Heart left ventricle (tissue), 13 donors: ENCODE measurements around the gene SLC24A2.

Experiments used
- POLR2A ChIP-seq, 2 donors: fragments of 450-650 bp; IDR thresholded peaks; one replicate each; pipeline ENCODE4 v1.6.1; 2017; ENCODE audit warnings: antibody characterized with exemption in 2 of 2, mild to moderate bottlenecking in 2 of 2, moderate library complexity in 2 of 2
- TF ChIP-seq, protein P1 (sequence below), 12 donors: fragments of 200-600 bp; sonication (generic) in 4 of 12; IDR thresholded peaks; one replicate each; pipeline versions ENCODE4 v1.5.0 to v1.8.0; 2018 to 2022; ENCODE audit warnings: antibody characterized with exemption in 12 of 12, mild to moderate bottlenecking in 5 of 12
- donor health status: ischemic (EF 13 %, LVEDD 7.1; RV severe dilation, severe dysfunction).
- donor health status: DM: no; HTN: yes; CAD: no.
- donor health status: DM: no; HTN: no; CAD: no.
- donor health status: ischemic (EF 25% LVEDD 6.9; RV normal size, moderate dysfunction).
- donor health status: ischemic (EF 25% LVEDD 5.7; RV mildly dilated, moderate dysfunction).
- donor health status: ischemic (EF 35%, LVEDD 5.7; RV mildly dilated, moderate dysfunction).
- donor health status: nonischemic (EF 11% LVEDD 7.7; RV severe dilation, severe dysfunction).
- donor health status: DM: yes; HTN: yes; CAD: no.
- donor health status: PGD.
- donor health status: ischemic (EF 29% LVEDD 5.4; RV normal size, mild dysfunction).
- donor health status: nonischemic (EF 23%, LVEDD 6.1; RV moderate dilation, normal function).

DNA sequence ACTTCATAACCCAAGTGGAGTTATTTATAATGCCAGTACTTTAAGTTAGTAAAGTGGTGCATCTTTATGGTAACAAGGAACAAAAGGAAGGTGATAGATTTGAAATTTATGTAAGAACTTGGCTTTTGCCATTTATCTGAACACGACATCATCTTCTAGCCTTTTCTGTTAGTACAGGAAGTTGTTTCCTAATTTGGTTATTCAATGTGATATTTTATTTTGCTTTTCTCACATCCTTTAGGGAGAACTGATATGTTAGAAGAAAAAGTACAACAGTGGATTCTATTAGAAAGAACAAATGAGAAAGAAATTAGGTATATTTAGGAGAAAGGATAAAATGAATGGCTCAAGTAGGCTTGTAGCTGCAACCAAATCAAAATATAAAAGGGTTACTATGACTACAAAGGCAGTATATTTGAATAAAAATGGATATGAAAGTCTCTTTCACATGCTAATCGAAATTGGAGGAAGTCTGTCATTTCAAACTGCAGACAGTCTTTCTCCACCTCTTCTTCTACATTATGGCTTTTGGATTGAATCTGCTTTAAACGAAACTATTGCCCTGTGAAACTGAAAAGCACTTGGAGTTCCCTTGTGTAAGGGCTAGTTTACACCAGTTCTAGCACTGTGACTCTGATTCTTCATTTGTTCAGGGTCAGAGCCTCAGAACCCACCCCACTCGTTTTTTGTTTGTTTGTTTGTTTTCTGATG lies 18.5 kb upstream of the SLC24A2 start:
- no peak for TF ChIP-seq POLR2A (IDR thresholded peaks at IDR 0.05)
- TF ChIP-seq, protein P1, sequence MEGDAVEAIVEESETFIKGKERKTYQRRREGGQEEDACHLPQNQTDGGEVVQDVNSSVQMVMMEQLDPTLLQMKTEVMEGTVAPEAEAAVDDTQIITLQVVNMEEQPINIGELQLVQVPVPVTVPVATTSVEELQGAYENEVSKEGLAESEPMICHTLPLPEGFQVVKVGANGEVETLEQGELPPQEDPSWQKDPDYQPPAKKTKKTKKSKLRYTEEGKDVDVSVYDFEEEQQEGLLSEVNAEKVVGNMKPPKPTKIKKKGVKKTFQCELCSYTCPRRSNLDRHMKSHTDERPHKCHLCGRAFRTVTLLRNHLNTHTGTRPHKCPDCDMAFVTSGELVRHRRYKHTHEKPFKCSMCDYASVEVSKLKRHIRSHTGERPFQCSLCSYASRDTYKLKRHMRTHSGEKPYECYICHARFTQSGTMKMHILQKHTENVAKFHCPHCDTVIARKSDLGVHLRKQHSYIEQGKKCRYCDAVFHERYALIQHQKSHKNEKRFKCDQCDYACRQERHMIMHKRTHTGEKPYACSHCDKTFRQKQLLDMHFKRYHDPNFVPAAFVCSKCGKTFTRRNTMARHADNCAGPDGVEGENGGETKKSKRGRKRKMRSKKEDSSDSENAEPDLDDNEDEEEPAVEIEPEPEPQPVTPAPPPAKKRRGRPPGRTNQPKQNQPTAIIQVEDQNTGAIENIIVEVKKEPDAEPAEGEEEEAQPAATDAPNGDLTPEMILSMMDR (IDR thresholded peaks at IDR 0.05), result no peak
